ENCODE results near the gene PDPR.
"Not testable (repeated sequence)": the region's sequence is repeated elsewhere in the genome, so short reads cannot be mapped to it uniquely, and the experiment has no call there.

DNA sequence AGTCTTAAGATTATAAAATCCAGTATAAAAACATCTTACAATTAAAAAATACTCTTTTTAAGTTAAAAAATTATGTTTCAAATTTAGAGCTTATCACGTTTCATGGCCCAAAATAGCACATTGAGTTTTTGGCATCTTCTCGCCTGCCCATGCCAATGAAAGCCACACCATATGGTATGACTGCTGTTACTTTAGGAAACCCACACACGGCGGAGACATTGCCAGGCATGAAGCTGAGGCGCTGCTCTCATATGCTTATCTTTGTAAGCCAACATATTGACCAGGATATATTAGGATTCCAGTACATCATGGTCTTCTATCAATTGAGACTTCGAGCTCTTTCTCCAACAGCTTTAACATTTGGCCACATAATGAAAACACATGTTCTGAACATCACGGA lies 32.9 kb upstream of the PDPR start:
- not testable (repeated sequence) for TF ChIP-seq CTCF, POLR2A (IDR thresholded peaks at IDR 0.05)
